Mononuclear cell (primary cell): ENCODE results near the gene CHRND. TPM values are rescaled to one million over a fixed set of nuclear protein-coding genes. Genes with fewer than 3 reads are reported as not detected.

Experiments
- H3K27me3 ChIP-seq: 2 replicates; pipeline ENCODE4 v1.6.0; 2011; ENCODE audit warnings: low read length, control low read depth; ENCODE audit not compliant: insufficient read depth
- H3K4me1 ChIP-seq: 2 replicates; pipeline ENCODE4 v1.5.1; 2011; ENCODE audit warnings: mild to moderate bottlenecking, low read length, control low read depth; ENCODE audit not compliant: insufficient read depth
- H3K4me3 ChIP-seq: 2 replicates; pipeline ENCODE4 v1.5.1; 2011; ENCODE audit warnings: mild to moderate bottlenecking, low read length, moderate library complexity
- H3K9me3 ChIP-seq: 2 replicates; pipeline ENCODE4 v1.5.1; 2011; ENCODE audit warnings: low read depth, mild to moderate bottlenecking, control low read depth, low read length
- total RNA-seq: library from RNA; depleted of rRNA; stranded (reverse); fragments of >200 nt; gene quantifications from one replicate; pipeline ENCODE4 v1.2.3, GENCODE V29; 2012

Gene CHRND
- total RNA-seq, 1 donor: not detected

DNA sequence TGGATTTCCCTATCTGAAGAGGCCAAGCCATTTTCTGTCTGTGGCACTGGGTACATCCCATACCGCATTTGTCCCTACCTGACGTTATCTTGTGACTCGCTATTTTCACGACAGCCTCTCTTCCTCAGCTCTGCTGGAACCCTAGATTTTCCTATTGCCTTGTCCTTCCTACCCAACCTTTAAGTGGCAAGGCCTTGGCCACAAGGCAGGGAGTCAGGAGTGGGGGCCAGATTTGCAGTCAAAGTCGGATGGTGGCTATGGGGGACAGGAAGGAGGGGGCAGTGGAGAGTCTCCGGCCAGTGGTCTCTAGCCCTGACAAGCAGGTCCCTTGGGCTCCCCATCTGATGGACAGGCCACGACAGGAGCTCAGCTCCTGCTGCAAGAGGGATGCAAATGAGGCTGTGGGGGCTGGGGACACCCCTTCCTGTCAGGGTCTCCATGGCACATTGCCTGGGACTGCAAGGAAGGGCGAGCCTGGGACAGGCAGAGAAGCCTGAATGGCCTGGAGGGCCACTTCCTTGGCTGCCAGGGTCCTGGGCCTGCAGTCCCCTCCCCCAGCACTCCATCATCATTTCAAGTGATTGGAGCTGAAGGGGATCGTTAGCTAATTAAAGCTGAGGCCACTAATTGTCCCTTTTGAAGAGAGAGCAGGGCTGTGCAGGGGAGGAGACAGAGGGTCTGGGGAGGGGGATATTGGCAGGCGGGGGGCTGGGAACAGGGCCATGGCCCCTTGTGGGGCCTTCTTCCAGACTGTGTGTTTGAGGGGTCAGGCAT is 32.1 kb upstream of the CHRND start:
- H3K4me1 ChIP-seq: no peaks in the 10 kb centered on the region
- H3K4me3 ChIP-seq: no peak overlapping the region
- H3K27me3 ChIP-seq: peaks cover 1% of the 10 kb centered on the region
- H3K9me3 ChIP-seq: no peaks in the 10 kb centered on the region

DNA sequence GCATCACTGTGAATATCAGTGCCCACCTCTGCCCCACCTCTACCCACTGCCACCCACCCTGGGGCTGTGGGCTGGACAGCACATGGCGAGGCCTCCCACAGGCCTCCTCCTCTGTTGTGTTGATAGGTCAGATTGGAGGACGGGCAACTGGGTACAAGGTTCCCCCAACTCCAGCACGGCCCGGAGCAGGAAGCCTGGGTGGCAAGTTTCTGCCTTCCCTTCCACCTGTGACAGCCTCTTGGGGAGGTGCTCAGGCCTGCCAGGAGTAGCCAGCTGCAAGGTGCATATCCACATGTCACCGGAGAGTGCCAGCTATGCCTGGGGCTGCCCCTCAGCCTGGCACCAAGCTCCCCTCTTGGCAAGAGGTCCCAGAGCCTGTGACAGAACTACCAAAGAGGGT is 31.4 kb upstream of the CHRND start:
- Histone ChIP-seq H3K9me3 (no peaks in the 10 kb centered on the region), H3K4me3 (no peak overlapping the region), H3K27me3 (no peaks in the 10 kb centered on the region), H3K4me1 (no peaks in the 10 kb centered on the region)

GRCh38 chr2:232495292-232495691 is 30.7 kb upstream of the CHRND start:
- Histone ChIP-seq H3K4me3 (no peak overlapping the region), H3K27me3 (no peaks in the 10 kb centered on the region), H3K9me3 (no peaks in the 10 kb centered on the region), H3K4me1 (no peaks in the 10 kb centered on the region)

GRCh38 chr2:232496501-232497270 is 29.3 kb upstream of the CHRND start:
- Histone ChIP-seq H3K27me3 (peaks cover under 1% of the 10 kb centered on the region), H3K9me3 (no peaks in the 10 kb centered on the region), H3K4me1 (no peaks in the 10 kb centered on the region), H3K4me3 (no peak overlapping the region)

DNA sequence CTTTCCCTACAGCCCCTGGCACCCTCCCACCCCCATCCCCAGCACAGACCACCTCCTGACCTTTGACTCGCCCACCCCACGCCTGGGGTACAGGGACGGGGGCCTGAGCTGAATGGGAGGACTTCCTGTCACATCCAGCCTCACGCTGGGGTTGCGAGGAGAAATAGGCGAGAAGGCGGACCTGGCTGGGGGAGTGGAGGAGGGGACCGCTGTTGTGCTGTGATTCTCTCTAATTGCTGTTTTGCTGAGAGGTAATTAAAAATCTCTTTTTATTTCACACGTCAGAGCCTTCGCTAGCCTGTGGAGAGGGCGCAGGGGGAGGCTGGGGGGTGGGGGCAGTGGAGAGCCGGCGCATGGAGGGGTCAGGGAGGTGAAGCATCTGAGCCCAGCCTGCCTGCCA is 28.6 kb upstream of the CHRND start:
- peaks cover 4% of the 10 kb centered on the region for H3K27me3 ChIP-seq
- no peak overlapping the region for H3K4me3 ChIP-seq
- no peaks in the 10 kb centered on the region for H3K9me3 ChIP-seq
- no peaks in the 10 kb centered on the region for H3K4me1 ChIP-seq

DNA sequence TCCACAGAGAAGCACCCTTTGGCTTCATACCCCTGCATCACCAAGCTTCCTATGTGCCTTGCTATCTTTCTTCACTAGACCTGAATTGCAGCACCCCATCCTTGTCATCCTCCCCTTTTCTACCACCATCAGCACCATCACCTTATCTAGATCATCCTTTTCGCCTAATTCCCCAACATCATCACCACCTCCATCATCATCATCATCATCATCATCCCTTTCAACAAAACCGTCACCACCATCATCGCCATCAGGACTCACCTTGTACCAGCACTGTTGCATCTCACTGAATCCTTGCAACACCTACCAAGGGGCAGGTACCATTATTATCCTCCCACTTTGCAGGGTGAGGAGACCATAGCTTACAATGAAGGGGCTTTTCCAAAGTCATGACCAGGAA is 27.5 kb upstream of the CHRND start:
- Histone ChIP-seq H3K4me3 (no peak overlapping the region), H3K27me3 (peaks cover 7% of the 10 kb centered on the region), H3K9me3 (no peaks in the 10 kb centered on the region), H3K4me1 (peaks cover 4% of the 10 kb centered on the region)

DNA sequence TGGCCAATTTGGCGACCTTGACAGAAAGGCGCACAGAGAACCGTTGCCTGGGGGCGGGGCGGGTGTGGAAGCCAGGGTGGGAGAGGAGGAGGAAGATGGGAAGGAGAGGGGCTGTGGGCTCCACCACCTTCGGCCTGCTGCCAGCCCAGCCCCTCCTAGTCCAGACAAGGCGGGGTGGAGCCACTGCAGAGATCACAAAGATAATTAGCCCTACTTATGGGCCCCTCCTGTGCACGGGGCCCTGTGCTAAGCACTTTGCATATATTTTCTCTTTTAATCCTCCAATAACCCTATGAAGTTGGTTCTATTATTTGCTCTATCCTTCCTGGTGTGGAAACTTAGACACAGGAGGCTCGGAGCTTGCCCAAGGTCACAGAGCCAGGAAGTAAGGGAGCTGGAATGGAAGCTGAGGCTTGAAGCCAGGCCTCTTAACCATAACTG is 24.6 kb upstream of the CHRND start:
- H3K4me1 ChIP-seq: peaks cover 6% of the 10 kb centered on the region
- peaks cover 28% of the 10 kb centered on the region for H3K27me3 ChIP-seq
- H3K4me3 ChIP-seq: no peak overlapping the region
- H3K9me3 ChIP-seq: no peaks in the 10 kb centered on the region

DNA sequence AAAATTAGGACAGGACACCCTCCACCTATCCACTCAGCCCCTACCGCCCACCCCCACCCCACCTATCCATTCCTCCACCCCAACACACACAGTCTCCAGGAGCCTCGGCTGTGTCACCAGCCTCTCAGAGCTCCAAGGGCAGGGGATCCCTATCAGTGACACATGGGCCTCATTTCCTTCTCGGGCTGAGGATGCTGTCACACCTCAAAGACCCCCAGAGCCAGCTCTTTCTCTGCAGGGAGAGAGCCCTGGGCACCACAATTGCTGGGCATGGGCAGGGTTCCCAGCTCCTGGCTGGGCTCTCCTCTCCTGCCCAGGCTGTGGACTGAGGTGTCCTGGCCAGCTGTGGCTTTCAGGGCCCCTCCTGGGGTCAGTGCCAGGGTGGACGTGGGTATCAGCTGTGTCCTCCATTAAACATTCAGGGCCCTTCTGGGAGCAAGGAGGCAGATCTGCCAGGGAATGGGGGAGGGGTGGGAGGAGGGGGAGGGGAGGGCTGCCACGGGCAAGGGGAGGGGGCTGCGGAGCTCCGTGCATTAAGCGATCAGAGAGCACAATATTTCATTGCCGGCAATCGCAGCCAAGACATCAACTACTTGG is 24.1 kb upstream of the CHRND start:
- no peak overlapping the region for H3K4me3 ChIP-seq
- peaks cover 6% of the 10 kb centered on the region for H3K4me1 ChIP-seq
- peaks cover 28% of the 10 kb centered on the region for H3K27me3 ChIP-seq
- no peaks in the 10 kb centered on the region for H3K9me3 ChIP-seq

DNA sequence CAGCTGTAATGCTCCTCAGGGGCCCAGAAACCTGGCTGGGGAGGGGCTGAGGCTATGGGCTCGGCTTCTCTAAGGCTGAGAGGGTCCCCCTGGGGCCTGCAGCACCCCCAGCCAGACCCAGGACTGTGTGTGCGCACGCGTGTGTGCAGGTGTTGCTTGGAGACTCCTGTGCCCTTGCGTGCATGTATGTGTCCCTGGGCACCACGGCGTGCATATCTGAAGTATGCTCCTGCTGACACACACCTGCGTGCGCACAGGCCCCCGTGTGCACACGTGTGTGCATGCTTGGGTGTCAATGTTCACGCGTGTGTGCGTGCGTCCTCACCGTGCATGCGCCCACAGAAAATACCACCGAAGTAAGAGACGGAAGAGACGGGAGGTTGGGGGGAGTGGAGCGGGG is 23.4 kb upstream of the CHRND start:
- H3K27me3 ChIP-seq: peaks cover 28% of the 10 kb centered on the region
- no peak overlapping the region for H3K4me3 ChIP-seq
- H3K9me3 ChIP-seq: no peaks in the 10 kb centered on the region
- H3K4me1 ChIP-seq: peaks cover 6% of the 10 kb centered on the region

DNA sequence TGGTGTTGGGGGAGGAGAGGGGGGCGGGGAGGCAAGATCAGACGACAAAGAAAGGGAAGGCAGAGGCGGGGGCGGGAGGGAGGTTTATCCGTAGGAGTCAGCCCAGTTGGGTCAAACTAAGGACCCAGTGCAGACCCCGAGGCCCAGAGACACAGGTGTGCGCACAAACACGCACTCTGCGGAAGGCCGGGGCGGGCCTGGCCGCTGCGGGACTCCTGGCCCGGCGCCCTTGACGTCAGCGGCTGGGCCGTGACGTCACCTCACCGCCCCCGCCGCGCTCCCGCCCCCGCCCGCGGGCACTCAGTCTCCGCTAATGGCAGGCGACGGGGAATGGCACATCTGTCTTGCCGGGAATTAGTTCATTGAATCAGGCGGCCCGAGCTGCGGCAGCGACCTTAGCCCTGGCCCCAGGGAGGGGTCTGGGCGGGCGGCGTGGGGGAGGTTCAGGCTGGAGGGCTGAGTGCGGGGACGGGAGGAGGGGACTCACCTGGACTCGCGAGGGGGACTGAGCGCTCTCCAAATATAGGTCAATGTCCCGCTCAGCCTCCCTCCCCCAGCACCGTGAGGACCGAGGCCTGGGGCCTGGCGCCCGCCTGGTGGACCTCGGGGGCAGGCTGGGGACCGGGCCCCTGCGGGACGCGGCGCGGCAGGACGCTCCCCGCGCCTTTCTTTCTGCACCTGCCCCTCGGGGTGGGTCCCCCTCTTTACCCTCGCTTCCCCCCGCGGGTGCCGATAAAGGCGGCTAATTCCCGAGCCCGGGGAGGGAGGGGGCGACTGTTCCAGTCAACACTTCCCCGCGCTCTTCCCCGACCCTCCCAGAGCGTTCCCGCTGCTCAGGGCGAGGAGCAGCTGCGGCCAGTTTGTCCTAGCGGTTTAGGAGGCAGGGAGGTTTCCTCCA is 22.8 kb upstream of the CHRND start:
- Histone ChIP-seq H3K27me3 (peaks cover 28% of the 10 kb centered on the region), H3K9me3 (no peaks in the 10 kb centered on the region), H3K4me1 (peaks cover 6% of the 10 kb centered on the region), H3K4me3 (no peak overlapping the region)

GRCh38 chr2:232503809-232504323 is 22.1 kb upstream of the CHRND start:
- peaks cover 28% of the 10 kb centered on the region for H3K27me3 ChIP-seq

GRCh38 chr2:232504438-232504837 is 21.5 kb upstream of the CHRND start:
- Histone ChIP-seq H3K9me3 (no peaks in the 10 kb centered on the region), H3K4me3 (no peak overlapping the region), H3K27me3 (peaks cover 28% of the 10 kb centered on the region), H3K4me1 (peaks cover 6% of the 10 kb centered on the region)

More at GRCh38 chr2:232503809-232504323, 22.1 kb upstream of the CHRND start:
- Histone ChIP-seq H3K4me1 (peaks cover 6% of the 10 kb centered on the region), H3K9me3 (no peaks in the 10 kb centered on the region), H3K4me3 (no peak overlapping the region)

DNA sequence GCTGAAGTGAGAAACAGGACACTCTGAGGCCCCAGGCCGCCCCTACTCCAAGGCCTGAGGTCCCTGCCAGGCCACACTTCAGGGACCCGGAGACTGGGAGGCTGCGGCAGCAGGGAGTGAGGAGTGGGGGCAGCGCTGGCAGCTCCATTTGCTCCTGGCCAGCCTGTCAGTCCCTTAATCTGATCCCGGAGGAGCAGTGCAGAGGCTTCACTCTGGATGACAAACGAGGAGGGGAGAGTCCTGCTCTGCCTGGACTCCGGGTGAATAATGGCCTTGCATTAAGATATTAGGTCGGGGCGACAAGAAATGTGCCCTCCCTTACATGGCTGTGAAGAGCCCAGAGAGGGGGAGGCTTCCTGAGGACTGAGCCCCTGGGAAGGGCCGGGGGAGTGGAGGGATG is 20.1 kb upstream of the CHRND start:
- H3K4me1 ChIP-seq: peaks cover 6% of the 10 kb centered on the region
- H3K9me3 ChIP-seq: no peaks in the 10 kb centered on the region
- H3K4me3 ChIP-seq: no peak overlapping the region
- peaks cover 28% of the 10 kb centered on the region for H3K27me3 ChIP-seq

DNA sequence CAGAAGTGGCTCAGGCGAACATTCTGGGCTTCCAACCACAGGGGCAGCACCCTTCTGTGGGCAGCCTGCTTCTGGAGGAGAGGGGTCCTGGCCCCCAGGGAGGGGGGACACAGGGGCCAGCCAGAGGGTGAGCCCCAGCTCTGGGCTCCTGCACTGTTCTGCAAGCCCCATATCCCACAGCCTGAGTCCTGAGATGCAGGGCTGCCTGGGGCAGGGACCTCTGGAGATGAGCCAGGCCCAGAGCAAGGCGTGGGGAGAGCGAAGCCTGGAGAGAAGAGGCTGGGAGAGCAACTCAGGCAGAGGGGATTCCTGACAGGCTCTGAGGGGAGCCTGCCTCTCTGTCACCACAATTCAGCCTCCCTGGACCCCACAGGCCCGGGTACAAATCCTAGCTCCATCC is 19.3 kb upstream of the CHRND start:
- Histone ChIP-seq H3K9me3 (no peaks in the 10 kb centered on the region), H3K4me3 (no peak overlapping the region), H3K4me1 (peaks cover 6% of the 10 kb centered on the region), H3K27me3 (peaks cover 27% of the 10 kb centered on the region)
